NCI-H128 (cell line): ENCODE measurements around the gene ADAMTS1.

ENCODE experiments used
- DNase-seq: peaks from one replicate; lab custom pipeline; 2025; ENCODE audit not compliant: unreplicated experiment; lab: John Stamatoyannopoulos, UW

ADAMTS1 gene

DNA sequence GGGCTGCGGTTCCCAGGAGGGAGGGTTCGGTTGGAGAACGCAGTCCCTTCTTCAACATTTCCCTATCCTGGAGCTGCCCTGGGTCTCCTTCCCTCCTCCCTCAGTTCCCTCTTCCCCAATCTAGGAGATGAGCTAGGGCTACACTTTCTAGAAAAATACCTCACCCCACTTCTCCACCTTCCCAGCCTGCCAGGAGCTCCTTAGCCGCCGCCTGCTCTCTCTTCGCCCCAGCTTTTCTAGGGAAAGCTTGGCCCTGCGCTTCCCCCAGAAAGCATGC, 488 bp upstream of the ADAMTS1 start:
- DNase-seq: no peak

DNA sequence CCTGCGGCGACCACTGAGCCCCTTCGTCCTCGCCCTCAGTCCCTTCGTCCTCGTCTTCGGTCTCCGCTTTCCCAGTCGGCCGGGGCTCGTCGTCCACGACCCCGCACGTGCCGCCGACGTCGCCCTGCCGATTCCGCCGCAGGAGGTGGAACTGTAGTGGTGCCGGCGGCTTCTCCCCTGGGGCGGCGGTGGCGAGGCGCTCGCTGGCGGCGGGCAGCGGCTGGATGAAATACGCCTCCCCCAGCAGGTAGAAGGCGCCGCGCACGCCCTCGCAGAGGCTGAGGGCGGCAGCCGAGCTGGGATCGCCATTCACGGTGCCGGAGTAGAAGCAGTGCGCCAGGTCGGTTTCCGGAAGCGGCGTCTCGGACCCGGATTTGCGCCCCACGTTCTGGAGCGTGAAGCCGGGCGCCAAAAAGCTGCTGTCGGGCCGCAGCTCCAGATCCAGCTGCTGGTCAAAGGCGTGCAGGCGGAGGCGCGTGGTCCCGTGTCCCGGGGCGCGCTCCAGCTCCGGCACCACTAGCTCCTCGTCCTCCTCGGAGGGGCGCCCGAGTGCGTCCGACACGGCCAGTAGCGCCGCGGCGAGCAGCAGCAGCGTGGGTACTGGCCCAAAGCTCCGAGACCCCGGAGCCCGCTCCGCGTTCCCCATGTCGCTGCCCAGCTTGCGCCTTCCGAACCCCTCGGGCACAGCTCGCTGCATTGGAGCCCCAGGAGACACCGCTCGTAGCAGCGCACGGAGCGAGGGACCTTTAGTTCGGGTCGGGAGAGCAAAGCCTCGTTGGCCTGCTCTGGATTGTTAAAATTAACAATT, 747 bp downstream of the ADAMTS1 start:
- no peak for DNase-seq

DNA sequence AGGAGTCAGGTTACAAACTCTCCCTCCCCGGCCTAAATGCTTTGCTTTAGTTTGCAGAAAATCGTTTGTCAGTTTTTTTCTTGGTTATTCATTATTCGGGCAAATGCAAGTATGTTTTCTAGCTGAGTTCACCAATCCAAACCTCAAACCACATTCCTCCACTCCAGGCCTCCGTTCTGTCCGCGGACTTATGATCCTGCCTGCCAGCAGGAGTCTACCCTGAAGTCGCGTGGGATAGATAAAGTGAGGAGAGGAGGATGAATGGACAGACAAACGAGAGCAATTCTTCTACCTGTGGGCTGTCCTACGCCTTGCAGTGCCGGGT, 1.3 kb downstream of the ADAMTS1 start:
- DNase-seq: no peak

DNA sequence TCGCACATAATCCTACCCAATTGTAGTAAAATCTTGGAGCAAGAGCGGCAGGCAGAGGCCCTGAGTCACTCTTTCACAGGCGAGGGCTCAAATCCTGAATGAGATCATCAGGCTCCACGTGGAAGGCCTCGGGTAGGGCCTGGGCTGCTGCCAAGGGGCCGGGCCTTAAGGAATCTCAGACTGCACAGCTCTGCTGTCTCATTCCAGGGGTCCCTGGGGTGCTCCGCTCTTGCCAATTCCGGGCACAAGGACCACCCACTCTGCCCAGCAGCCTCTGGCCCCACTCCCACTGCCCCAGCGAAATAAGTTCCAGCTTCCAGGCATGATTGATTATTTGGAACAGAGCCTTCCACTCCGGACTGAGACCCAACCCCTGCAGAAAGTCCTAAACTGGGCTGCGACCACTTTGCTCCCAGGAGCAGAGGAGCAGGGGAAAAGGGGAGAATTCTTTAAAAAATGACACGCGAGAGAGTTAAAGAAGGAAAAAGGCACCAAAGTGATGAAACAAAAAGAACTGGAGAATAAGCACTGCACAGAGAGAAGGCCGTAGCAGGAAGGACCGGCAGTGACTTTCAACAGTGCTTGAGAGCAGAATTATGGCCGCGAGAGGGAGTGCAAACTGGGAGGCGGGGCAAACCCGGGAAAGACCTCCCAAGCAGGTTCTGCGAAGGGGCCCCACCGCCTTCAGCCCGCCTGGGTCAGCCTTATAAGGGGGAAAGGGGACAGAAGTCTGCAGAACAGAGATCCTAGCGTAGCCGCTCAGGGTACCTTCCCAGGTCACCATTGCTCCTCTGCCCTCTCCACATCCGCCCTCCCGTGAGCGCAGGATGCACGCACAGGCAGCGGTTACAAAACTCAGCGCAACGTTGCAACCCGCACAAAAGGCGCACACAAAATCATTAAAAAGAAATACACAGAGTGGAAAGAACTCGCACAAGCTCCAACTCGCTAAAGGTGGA, 2.0 kb downstream of the ADAMTS1 start:
- no peak for DNase-seq

DNA sequence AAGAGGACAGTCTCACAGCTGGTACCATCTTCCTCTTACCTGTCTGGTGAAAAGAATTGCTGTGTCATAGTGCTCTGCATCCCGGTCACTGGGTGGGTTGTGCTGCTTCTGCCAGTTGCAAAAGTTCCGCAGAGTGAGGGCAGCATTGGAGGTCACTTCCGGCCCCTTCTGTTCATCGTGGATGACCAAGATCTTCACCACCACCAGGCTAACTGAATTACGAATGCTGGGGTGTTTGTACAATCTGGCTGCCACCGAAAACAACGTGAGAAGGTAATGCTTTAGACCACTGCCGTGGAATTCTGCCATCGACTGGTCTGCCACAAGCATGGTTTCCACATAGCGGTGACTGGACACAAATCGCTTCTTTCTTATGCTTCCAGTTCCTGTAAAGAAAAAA, 2.9 kb downstream of the ADAMTS1 start:
- no peak for DNase-seq

DNA sequence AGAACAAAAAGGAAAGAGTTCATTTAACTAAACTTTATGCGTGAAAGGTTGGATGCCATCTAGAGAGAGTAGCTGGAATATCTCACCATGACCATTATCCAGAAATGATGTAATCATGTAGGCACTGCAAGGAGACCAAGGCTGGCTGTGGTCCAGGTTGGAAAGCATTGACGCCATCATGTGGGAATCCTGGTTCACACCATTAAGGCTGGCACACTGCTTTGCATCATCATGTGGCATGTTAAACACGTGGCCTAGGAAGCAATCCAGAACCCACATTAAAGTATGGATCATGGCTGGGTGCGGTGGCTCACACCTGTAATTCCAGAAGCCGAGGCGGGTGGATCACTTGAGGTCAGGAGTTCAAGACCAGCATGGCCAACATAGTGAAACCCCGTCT, 4.3 kb downstream of the ADAMTS1 start:
- no peak for DNase-seq

DNA sequence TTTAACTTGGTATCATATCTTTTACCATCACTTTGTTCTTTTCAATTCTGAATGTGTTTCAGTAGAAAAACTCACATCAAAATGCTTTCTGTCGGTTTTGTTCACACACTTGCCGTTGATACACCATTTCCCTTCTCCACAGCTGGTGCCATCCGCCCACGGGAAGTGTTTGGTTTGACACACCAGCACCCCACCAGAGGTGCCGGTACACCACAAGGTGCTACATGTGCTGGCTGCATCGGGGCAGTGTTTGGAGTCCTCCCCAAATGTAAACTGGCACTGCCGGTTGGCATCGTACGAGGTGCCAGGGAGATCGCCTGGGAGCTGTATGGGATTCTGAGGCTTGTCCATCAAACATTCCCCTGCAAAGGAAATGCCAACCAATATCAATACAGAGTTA, 5.0 kb downstream of the ADAMTS1 start:
- no peak for DNase-seq

DNA sequence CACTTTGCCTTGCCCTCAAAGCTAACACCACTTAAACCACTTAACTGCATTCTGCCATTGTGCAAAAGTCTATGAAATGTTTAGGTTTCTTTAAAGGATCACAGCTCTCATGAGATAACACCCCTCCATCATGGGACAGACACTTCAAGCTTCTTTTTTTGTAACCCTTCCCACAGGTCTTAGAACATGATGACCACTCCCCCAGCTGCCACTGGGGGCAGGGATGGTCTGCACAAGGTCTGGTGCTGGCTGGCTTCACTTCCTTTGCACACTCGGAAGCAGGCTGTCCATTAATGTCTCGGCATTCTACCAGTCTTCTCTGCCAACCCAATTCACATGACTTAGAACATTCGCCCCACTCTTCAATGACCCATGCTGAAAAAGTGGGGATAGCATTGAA, 7.7 kb downstream of the ADAMTS1 start:
- DNase-seq: no peak

DNA sequence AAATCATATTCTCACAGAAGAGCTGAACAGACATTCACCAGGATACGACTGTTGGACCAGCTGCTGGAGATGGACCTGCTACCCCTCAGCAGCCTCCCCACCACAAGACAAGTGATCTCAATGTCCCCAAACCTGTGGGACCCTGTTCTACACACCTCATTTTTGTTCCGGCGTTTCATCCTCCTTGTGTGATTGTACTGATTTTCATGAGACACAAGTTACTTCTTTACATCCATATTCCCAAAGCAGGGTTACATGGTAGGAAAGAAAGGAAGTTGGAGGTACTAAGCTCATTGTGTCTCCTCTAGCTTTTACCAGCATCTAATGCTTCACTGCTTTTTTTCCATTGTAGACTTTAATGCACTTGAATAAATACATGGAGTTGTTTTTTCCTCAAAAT, 8.7 kb downstream of the ADAMTS1 start:
- DNase-seq: no peak

DNA sequence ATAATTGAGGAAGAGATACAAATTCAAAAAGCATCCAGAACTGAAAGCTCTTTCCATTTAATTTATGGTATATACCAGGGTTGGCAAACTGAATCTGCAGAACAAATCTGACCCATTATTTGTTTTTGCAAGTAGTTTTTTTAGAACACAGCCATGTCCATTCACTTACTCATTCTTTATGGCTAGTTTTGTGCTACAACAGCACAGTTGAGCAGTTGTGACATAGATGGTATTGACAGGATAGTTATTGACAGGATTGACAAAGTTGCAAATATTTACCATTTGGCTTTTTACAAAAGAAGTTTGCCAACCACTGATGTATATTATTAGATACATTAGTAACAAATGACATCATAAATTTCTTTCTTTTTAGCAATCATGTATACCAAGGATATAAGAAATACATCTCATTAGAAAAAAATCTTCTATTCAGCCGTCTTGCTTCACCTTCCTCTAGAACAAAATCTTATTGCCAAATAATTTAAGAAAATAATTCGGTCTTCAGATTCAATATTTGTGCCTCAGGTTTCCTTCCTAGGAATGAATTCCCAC, 9.4 kb downstream of the ADAMTS1 start:
- no peak for DNase-seq

DNA sequence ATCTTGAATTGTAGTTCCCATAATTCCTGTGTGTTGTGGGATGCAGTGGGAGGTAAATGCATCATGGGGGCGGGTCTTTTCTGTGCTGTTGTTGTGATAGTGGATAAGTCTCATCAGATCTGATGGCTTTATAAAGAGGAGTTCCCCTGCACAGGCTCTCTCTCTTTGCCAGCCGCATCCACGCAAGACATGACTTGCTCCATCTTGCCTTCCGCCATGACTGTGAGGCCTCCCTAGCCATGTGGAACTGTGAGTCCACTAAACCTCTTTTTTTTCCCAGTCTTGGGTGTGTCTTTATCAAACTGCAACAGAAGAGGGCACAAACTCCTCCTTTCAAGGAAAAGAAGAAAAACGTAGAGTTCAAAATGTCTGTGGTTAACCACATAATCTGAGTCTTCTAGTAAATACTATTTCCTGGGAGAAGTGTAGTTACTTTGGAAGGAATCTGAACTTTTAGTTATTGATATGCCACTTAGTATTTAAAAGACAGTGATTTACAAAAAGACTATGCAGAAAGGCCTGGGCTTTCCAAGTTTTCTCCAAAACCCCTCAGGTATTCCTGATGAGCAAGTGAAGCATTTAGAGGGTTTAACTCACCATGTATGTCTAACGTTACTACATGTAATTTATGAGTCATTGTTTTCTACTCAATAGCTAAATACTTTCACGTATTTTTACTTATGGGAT, 10.0 kb downstream of the ADAMTS1 start:
- DNase-seq: no peak

DNA sequence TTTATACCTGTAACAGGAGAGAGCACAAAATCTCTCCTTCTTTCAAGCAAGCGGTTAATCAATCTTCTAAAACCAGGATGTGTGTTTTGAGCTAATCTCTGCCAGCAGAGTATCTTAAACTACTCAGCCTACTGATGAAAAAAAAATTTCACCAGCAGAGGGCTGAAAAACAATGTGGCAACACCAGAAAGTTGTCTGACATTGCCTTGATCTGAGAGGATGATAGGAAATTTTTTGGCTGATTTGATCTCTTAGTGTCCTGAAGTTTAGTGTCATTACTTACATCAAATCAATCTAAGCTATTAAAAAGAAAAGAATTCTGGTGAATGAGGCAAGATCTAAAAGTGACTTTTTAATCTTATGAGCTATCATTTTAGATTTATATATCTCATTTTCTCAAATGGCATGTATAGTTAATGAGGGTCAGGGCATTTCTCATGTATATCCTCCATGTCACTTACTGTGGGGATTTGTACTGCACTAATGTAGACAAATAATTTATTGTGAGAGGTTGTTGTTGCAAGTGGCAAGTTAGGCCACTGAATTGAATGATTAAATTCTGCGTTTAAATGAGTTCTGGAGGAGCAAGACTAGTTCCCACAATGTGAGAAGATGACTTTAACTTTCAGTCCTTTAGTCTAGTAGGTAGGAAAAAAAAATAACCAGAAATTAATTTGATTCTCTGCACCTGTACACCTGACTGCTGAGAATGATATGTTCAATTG, 10.9 kb downstream of the ADAMTS1 start:
- DNase-seq: no peak

DNA sequence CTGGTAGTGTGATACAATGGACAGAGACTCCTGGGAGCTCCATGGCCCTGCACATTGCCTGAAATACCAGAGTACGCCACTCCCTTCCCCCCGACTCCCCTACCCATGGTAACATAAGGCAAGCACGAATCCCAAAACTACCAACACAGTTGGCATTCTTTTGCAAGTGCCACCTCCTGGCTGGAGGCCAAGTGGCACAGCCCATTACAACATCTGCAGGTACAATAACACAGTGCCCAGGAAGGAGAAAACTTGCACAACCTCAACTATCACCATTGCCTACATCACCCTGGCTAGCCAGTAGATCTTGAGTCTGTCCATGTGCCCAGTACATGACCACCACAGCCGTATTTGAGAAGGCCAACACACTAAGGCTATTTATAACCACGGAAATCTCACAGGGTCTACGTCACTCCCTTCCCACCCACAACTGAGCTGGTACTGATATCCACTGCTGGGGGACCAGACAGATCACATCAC, 11.7 kb downstream of the ADAMTS1 start:
- no peak for DNase-seq

DNA sequence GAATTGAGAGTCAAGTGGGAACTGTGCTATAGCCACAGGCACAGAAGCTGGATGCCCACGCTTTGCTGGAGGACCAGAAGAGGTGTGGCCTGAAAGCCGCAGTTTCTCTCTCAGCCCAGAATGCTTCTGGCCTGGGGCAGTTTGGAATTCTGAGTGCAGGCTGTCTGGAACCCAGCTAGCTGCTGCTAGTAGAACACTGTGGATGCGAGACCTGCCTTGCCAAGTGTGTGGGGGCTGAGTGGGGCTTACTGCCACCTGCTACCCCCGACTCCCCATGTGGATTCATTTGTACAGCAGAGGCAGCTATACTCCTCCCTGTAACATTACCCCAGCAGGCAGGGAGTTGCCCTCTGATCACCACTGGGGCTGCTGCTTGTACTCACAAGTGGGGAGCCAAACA, 12.2 kb downstream of the ADAMTS1 start:
- no peak for DNase-seq

DNA sequence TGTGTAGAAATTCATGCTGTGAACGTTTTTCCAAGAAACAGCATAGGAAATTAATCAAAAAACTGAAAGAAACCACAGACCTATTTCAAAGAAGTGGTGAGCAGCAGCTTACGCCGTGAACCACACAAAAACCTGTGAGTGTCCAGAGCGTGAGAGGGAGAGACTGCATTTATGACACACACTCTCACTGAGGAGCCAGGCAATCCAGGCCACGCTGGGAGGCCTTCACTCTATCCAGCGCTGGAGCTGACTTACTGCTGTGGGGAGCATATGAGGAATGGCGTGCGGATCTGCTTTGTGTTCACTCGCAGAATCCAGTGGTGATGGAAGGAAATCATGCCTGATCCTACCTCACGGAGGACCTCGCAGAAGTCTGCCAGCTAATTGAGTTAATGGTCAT, 12.7 kb downstream of the ADAMTS1 start:
- no peak for DNase-seq

DNA sequence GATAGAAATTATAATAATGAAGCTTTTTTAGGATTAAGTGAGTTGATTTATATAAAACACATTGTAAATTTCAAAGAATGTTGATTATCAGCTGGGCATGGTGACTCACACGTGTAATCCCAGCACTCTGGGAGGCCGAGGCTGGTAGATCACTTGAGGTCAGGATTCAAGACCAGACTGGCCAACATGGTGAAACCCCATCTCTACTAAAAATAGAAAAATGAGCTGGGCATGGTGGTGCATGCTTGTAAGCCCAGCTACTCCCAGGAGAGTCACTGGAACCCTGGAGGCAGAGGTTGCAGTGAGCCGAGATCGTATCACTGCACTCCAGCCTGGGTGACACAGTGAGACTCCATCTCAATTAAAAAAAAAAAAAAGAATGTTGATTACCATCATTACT, 18.4 kb downstream of the ADAMTS1 start:
- DNase-seq: no peak

DNA sequence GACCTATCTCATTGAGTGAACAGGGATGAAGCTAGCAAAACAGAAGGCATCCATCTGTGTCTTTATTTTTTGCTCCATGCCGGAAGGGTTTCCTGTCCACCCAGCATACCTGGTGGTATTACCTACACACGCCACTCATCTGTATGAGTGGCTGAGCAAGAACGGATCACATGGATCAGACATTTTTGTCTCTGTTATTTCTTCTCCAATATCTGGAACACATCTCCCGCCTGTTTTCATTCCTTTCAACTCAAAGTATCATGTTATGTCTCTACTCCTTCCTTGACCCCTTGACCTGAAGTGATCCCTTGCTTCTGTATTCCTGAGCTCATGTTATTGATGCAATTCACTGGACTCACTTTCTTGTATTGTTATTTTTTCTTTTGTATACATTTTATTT, 24.7 kb downstream of the ADAMTS1 start:
- no peak for DNase-seq

DNA sequence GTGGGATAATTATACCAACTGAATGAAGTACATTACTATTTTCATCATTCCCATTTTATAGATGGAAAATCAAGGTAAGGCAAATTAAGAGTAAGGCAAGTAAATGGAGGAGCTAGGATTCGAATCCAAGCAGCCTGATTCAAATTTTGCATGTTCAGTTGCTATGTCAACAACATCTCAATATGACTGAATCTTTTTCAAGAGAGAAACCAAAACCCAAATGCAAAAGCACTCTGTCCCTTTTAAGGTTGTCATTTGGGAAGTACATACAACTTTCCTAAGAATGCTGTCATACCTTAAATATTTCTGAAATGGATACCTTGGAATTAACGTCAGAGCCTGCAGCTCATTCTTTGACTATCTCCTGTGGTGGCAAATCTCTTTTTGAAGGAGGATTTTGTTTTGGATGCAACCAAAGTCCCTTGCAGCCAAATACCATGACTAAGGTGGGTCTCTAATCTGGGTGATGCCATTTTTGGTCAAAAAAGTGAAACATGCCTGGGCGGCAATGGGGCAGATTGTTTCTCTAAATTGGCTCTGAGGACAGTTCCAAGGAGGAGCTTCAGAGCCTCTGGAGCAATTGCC, 25.4 kb downstream of the ADAMTS1 start:
- DNase-seq: no peak

DNA sequence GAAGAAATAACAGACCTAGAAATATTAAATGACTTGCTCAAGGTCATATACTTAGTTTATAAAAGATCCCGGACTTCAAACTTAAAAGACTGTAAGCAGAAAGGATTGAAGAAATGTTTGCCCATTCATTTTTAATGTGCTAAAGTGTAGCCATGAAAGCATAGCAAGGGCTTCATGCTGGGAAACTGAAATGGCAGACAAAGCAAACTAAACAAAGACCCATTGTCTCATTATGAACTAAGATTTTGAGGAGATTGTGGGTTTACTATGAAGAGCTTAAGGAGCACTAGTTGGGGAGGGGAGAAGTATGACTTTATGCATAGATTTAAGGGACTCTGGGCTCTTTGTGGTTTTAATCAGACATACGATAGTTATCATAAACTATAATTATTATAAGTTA, 26.3 kb downstream of the ADAMTS1 start:
- DNase-seq: no peak

DNA sequence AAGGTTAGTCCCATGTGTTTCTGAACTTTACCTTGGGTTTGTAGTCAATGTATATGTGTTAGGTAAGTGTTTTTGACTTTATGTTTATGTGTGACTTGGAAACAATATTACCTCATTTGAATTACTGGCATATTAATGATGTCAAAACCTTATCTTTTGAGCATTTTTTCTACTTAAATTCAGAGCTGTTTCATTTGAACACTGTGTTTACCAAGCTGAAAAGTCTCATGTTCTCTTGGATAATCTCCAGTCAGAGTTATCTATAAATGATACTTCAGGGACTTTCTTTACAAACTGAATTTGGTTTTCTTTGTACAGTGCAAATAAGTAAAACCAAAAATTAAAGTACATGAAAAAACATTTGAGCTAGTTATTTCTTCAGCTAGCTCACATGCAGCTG, 30.0 kb downstream of the ADAMTS1 start:
- DNase-seq: no peak

DNA sequence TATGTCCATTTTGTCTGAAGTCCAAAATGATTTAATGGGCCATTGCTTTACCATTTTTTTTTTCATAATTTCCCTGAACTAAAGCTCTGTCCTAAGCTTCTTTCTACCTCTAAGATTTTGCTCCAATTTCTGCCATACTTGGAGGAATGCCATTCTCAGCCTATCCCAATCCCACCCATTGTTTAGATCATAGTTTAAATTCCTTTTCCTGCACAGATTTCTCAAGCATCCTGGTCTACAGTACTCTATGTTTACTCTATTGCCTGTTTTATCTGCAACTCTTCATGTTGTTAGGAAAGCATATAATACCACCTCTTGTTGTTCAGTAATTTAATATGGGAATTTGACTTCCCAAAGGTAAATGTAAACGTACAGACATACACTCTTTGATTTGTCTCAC, 30.8 kb downstream of the ADAMTS1 start:
- DNase-seq: no peak
